Neural cell (in vitro differentiated cells): ENCODE data around the gene PSMD4. TPM values are rescaled to one million over a fixed set of nuclear protein-coding genes. Genes with fewer than 3 reads are reported as not detected.

Experiments used
- H2AFZ ChIP-seq: fragments of 200-600, 300-800 bp; sonication (generic), shearing (Covaris generic); 2 replicates; pipeline ENCODE4 v1.6.0; 2014; ENCODE audit warnings: low read depth, mild to moderate bottlenecking, antibody characterized with exemption, low read length, moderate library complexity
- H3F3A ChIP-seq: fragments of 200-600 bp; shearing (Covaris generic); 2 replicates; pipeline ENCODE4 v1.6.1; 2016; ENCODE audit warnings: mild to moderate bottlenecking, moderate library complexity, mixed read lengths, antibody characterized with exemption, low read length; ENCODE audit not compliant: insufficient read depth, poor library complexity, severe bottlenecking
- H3K27ac ChIP-seq: fragments of 200-600, 300-800 bp; sonication (generic), shearing (Covaris generic); 2 replicates; pipeline ENCODE4 v1.5.1; 2014; ENCODE audit warnings: mild to moderate bottlenecking, low read length, moderate library complexity
- H3K27me3 ChIP-seq: fragments of 300-800, 200-600 bp; sonication (generic), shearing (Covaris generic); 2 replicates; pipeline ENCODE4 v1.6.0; 2014; ENCODE audit warnings: mild to moderate bottlenecking, low read depth, low read length, moderate library complexity; ENCODE audit not compliant: insufficient read depth
- H3K36me3 ChIP-seq: fragments of 300-800, 200-600 bp; sonication (generic), shearing (Covaris generic); 2 replicates; pipeline ENCODE4 v1.5.1; 2014; ENCODE audit warnings: mild to moderate bottlenecking, antibody characterized with exemption, low read length, moderate library complexity; ENCODE audit not compliant: insufficient read depth
- H3K4me2 ChIP-seq: fragments of 300-800, 200-600 bp; sonication (generic), shearing (Covaris generic); 2 replicates; pipeline ENCODE4 v1.6.0; 2014; ENCODE audit warnings: mild to moderate bottlenecking, low read length
- H3K4me3 ChIP-seq: fragments of 300-800, 200-600 bp; sonication (generic), shearing (Covaris generic); 2 replicates; pipeline ENCODE4 v1.5.1; 2014; ENCODE audit warnings: mild to moderate bottlenecking, low read length, moderate library complexity
- H3K79me2 ChIP-seq: fragments of 200-600 bp; shearing (Covaris generic); replicated peaks from 2 replicates; pipeline ENCODE4 v1.6.0; 2014; ENCODE audit warnings: mild to moderate bottlenecking, low read length, moderate library complexity; ENCODE audit not compliant: insufficient read depth
- H3K9ac ChIP-seq: fragments of 300-800, 200-600 bp; sonication (generic), shearing (Covaris generic); 2 replicates; pipeline ENCODE4 v1.6.1; 2016; ENCODE audit warnings: mild to moderate bottlenecking, low read length, mixed read lengths
- H3K9me2 ChIP-seq: fragments of 200-600 bp; shearing (Covaris generic); 2 replicates; pipeline ENCODE4 v1.6.1; 2016; ENCODE audit warnings: mild to moderate bottlenecking, low read length, mixed read lengths; ENCODE audit not compliant: insufficient read depth
- H3K9me3 ChIP-seq: fragments of 200-600, 300-800 bp; sonication (generic), shearing (Covaris generic); 2 replicates; pipeline ENCODE4 v1.6.1; 2016; ENCODE audit warnings: mild to moderate bottlenecking, mixed run types, low read length, moderate library complexity, mixed read lengths
- H4K20me1 ChIP-seq: fragments of 200-600 bp; shearing (Covaris generic); 2 replicates; pipeline ENCODE4 v1.6.1; 2016; ENCODE audit warnings: mild to moderate bottlenecking, mixed run types; ENCODE audit not compliant: insufficient read depth
- CTCF ChIP-seq: fragments of 450-650 bp; IDR thresholded peaks from 2 replicates; pipeline ENCODE4 v1.5.1; 2014; ENCODE audit warnings: antibody characterized with exemption, mild to moderate bottlenecking, moderate library complexity; ENCODE audit not compliant: poor library complexity, severe bottlenecking
- EP300 ChIP-seq: fragments of 450-650 bp; conservative IDR thresholded peaks from 2 replicates; pipeline ENCODE4 v1.6.1; 2014; ENCODE audit warnings: antibody characterized with exemption, mild to moderate bottlenecking, moderate library complexity; ENCODE audit not compliant: poor library complexity, severe bottlenecking
- EZH2 ChIP-seq: fragments of 200-600, 300-800 bp; shearing (Covaris generic), sonication (generic); IDR thresholded peaks from 2 replicates; pipeline ENCODE4 v1.6.1; 2014; ENCODE audit warnings: antibody characterized with exemption, low read length, borderline replicate concordance, mild to moderate bottlenecking; ENCODE audit not compliant: insufficient read depth, poor library complexity, severe bottlenecking
- MXI1 ChIP-seq: fragments of 450-650 bp; conservative IDR thresholded peaks from 2 replicates; pipeline ENCODE4 v1.6.1; 2014; ENCODE audit warnings: antibody characterized with exemption, mild to moderate bottlenecking; ENCODE audit not compliant: poor library complexity, severe bottlenecking
- POLR2AphosphoS5 ChIP-seq: IDR thresholded peaks from 2 replicates; pipeline ENCODE4 v1.6.1; 2012
- RAD21 ChIP-seq: fragments of 450-650 bp; conservative IDR thresholded peaks from 2 replicates; pipeline ENCODE4 v1.6.1; 2014; ENCODE audit warnings: antibody characterized with exemption, mild to moderate bottlenecking, moderate library complexity
- REST ChIP-seq: IDR thresholded peaks from 2 replicates; pipeline ENCODE4 v1.6.1; 2012; ENCODE audit warnings: borderline replicate concordance
- SMC3 ChIP-seq: fragments of 450-650 bp; conservative IDR thresholded peaks from 2 replicates; pipeline ENCODE4 v1.6.1; 2014; ENCODE audit warnings: antibody characterized with exemption, mild to moderate bottlenecking, moderate library complexity; ENCODE audit not compliant: poor library complexity
- polyA plus RNA-seq: library from polyadenylated mRNA; depleted of rRNA; stranded (reverse); fragments of >200 nt; gene quantifications from 2 replicates; pipeline ENCODE4 v1.2.3, GENCODE V29; 2014

Gene PSMD4
- polyA plus RNA-seq, 1 donor from 2014 or later, result 341 TPM

- no peaks in the 10 kb centered on the region for H3K27me3 ChIP-seq
These were observed 11.8 kb downstream of the PSMD4 start for GRCh38 chr1:151266315-151266714.

GRCh38 chr1:151266821-151267220 is 12.3 kb downstream of the PSMD4 start:
- Histone ChIP-seq H3K9ac (no peak overlapping the region), H3K79me2 (no peaks in the 10 kb centered on the region), H3K9me2 (no peaks in the 10 kb centered on the region), H3K27me3 (no peaks in the 10 kb centered on the region), H3K9me3 (no peaks in the 10 kb centered on the region), H2AFZ (no peak overlapping the region), H3K4me3 (no peak overlapping the region), H3K36me3 (no peaks in the 10 kb centered on the region), H3K27ac (no peak overlapping the region), H4K20me1 (no peaks in the 10 kb centered on the region), H3K4me2 (no peak overlapping the region), H3F3A (no peaks in the 10 kb centered on the region)
- TF ChIP-seq RAD21 (no peak), EZH2 (no peak), REST (no peak), EP300 (no peak), CTCF (no peak), MXI1 (no peak), SMC3 (no peak)

More at GRCh38 chr1:151266315-151266714, 11.8 kb downstream of the PSMD4 start:
- H4K20me1 ChIP-seq, result no peaks in the 10 kb centered on the region
- no peaks in the 10 kb centered on the region for H3K9me3 ChIP-seq
- H3K36me3 ChIP-seq, result no peaks in the 10 kb centered on the region
- H3K4me3 ChIP-seq, result no peak overlapping the region
- H2AFZ ChIP-seq, result no peak overlapping the region
- no peak for TF ChIP-seq SMC3
- no peak for TF ChIP-seq MXI1
- TF ChIP-seq CTCF, result no peak
- TF ChIP-seq POLR2AphosphoS5, result no peak
- TF ChIP-seq REST, result no peak
- TF ChIP-seq EZH2, result no peak
- H3K4me2 ChIP-seq, result no peak overlapping the region
- no peaks in the 10 kb centered on the region for H3F3A ChIP-seq
- H3K79me2 ChIP-seq, result no peaks in the 10 kb centered on the region
- no peak overlapping the region for H3K27ac ChIP-seq
- H3K9me2 ChIP-seq, result no peaks in the 10 kb centered on the region
- H3K9ac ChIP-seq, result no peak overlapping the region
